Measurements from ENCODE around the gene DGKE.

DGKE gene

DNA sequence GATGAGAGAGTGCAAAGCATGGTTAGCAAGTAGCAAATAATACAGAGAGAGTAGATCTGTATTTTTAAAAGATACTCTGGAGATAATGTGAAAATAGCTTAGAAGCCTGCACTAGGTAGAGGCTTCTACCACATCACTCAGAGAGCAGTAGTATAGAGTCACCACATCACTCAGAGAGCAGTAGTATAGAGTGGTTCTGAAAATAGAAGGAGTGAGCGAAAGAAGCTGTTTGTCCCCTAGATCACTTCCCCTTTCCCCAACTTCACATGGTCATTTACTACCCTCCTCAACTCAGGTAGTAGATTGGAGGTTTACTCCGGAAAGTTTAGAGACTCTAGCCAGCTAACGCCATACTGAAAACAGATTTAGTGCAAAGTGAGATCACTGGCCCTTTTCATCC is 17.1 kb downstream of the DGKE start:
- FAIRE-seq: no peak

DNA sequence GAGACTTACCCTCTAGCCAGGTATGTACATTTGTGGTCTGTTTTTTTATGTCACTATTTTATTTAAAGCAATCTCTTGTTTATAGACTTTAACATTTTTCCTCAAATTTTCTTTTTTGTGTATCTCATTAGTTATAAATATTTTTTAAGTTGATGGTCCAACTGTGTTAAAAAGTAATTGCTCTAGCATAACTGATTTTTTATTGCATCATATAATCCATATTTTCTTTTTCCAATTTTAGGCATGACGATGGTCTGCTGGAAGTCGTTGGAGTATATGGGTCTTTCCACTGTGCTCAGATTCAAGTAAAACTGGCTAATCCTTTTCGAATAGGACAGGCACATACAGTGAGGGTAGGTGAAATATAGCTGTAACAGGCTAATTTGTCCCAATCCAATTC is 27.9 kb downstream of the DGKE start:
- FAIRE-seq: no peak

DNA sequence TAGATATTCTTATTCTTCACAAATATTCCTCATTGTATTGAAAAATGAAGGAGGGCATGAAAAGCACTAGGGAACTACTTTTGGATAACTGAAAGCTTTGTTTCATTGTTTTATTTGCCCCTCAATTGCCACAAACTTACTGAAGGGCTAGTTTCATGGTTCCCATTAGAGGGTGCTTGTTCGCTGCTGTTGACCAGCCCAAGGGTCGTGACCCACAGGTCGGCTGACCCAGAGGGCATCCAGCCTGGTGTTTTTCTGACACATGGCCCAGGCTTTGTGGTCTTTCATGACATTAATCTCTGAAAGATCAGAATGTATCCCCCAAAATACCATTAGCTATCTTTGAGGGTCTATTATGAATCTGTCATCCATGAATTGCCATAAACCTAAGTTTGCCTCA is 30.0 kb downstream of the DGKE start:
- FAIRE-seq: no peak

DNA sequence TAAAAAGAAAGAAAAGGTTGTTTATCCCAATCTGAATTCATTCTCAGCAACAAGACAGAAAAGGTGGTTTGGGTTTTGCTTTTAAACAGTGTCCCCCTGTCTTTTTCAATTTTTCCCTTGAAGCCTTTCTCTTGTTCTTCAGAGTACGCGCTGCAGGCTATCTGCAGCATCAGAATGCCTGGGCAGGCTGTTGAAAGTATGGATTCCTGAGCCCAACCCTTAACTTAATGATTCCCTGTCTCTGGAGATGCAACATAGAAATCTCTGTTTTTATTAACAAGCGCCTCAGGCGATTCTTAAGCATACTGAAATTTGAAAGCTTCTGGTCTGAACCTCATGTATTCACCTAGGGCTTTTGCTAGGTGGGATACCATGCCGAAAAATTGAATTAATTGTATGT is 32.1 kb downstream of the DGKE start:
- FAIRE-seq: no peak

DNA sequence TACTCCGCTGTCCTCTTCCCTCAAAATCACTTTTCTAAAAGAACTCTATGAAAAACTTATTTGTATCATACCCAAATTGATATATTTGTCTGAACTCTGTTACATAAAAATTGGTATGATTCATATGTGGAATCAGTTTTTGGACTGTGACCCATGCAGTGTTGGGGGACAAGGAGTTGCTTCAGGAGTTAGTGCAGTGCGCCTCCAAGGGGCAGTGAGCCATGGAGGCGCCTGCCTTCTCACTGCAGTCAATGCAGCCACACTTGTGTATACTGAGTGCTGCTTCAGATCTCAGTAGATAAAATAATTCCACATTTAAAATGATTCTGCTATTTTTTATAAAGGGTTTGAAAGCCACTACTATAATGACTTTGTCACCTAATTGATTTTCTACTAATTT is 32.5 kb downstream of the DGKE start:
- no peak for FAIRE-seq

DNA sequence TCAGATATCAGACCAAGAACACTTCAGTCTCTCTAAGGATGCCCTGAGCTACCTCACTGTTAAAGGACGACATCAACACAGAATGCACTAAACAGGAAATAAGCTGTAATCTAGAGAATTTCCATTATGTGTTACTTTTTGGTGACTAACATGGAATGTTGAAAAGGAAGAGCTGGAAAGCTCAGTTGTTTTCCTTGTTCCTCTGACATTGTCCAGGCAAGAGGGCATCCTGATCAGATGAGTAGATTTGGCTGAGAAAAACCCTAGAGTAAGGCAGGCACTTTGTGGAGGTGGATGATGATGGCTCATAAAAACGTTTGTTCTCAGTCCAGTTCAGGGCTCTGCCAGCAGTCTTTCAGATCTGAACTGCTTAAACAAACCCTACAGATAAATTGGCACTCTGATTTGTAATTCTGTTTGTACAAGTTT is 34.0 kb downstream of the DGKE start:
- no peak for FAIRE-seq

DNA sequence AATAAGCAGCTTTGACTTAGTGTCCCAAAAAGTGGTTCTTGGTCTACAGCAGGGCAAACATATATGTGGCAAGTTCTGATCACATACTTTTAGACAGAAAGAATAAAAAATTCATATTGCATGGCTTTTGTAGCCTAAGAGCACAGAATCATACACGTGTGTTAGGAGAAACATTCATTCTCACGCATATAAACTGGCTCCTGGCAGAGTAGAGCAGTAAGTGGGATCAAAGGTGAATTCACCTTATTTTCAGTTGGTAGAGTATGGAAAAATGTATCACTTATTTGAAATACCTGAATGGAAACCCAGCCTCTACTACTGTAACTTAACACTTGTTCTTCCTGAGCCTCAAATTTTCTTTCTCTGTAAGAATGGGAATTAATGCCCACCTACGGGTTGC is 34.8 kb downstream of the DGKE start:
- FAIRE-seq: no peak

DNA sequence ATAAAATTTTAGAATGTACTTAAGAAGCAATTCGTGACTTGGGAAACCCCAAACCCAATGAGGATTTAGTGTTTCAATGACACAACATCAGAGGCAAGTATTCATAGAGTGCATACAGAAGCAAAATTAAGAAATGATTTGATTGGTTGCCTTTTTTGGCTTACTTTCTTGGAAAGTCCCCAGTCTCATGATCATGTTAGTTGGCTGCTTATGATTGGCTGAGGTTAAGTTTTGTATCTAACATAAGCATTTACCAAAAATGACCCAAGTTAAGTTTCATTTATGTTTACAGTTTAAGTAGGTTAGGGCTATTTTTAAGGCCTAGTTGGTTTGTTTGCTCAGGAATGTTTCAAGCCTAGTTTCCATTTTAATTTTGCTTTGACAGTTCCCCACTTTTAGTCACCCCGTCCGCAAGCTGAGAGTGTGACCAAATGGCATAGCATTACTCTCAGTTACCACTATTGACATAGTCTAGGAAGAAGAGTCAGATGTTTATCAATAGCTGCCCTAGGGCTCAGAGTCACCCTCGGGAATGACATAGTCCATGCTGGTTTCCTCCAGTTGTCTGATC is 36.2 kb downstream of the DGKE start:
- no peak for FAIRE-seq

DNA sequence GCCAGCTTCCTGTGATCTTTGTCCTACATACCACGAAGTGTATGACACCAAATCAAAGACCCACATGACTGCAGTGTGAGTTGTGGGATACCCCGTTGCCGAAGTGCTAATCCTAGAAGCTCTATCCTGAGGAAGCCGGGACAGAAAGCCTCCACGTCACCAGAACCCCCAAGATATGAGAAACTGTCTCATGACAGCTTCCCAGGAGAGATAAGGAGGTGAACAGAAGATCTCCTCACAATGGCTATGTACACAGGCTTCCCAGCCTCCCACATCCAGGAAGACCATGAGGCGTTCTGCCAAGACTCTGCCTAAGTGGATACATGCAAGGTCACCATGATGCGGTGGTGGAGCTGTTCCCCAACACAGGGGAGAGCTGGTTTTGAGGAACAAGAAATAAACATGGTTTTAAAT is 42.8 kb downstream of the DGKE start:
- FAIRE-seq: no peak

DNA sequence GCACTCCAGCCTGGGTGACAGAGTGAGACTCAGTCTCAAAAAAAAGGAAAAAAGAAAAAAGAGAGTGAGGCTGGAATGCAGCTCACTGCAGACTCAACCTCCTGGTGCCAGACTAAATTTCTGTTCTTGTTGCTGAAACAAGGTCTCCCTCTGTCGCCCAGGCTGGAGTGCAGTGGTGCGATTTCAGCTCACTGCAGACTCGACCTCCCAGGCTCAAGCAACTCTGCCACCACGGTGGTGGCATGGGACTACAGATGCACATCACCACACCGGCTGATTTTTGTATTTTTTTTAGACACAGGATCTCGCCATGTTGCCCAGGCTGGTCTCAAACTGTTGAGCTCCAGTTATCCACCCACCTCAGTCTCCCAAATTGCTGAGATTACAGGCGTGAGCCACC is 45.3 kb downstream of the DGKE start:
- FAIRE-seq: no peak

DNA sequence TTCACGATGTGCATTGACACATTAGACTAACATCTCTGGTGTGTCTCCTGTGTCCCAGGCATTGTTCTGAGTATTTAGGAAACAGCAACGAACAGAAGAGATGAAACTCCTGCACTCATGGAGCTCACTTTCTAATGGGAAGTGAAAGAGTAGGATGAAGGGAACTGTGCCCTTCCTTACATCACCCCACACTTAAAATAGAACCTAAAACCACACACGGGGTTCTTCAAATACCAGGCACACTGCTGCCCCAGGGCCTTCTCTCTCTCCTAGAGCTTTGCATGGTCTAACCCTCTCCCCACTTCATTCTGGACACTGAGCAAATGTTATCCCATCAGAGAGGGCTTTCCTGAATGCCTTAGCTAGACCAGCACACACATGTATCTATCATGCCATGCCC is 46.2 kb downstream of the DGKE start:
- FAIRE-seq: no peak

DNA sequence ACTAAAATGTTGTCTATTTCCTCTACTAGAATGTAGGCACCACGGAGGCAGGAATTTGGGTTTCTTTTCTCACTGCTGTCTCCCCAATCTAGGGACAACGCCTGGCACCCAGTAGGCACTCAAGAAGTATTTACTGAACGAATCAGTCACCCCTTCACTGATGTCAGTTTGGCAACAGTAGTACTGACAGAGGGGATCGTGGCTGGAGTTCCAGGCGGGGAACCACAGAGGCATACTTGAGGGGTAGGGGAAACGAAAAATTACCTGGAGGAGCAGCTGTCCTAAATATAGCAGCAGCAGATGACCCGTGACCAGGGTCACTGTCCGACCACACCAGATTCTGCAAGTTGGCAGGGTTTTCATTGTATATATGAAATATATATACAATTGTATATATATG is 46.6 kb downstream of the DGKE start:
- FAIRE-seq: no peak

DNA sequence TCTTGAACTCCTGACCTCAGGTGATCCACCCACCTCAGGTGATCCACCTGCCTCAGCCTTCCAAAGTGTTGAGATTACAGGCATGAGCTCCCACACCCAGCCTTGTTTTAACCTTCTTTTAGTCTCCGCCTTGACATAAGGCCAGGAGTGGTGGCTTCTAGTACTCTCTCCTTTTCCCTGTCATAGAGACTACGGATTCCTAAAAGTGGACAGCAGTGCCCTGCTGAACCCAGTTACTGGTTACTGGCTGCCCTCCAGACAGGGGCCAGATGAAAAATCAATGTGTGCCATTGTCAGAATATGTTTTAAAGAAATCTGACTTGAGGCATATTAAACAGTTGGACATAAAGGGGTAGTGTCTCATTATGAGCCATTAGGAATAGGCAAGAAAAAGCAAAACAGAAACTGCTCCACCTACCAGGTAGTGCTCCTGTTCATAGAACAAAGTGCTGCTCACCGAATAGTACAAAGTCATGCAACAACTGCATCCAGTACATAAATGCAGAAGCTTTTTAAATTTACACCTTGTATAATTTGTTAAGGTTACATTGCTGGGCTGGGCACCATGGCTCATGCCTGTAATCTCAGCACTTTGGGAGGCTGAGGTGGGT is 47.8 kb downstream of the DGKE start:
- no peak for FAIRE-seq

DNA sequence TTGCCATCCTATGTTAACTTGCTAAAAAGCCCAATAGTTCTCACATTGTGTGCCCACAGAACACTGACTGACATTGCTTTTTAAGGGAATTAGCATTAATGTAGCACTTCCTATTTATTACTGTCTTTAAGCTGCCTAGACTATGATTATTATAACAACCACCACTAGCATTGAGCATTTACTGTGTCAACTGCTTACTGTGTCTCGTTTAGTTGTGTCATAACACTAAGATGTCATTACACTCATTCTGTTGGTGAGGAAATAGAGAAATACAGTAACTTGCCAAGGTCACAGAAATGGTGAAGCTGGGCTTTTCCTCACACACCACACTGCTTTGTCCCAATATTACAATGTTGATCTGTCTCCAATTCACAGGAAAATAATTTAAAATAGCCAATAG is 49.7 kb downstream of the DGKE start:
- FAIRE-seq: no peak

DNA sequence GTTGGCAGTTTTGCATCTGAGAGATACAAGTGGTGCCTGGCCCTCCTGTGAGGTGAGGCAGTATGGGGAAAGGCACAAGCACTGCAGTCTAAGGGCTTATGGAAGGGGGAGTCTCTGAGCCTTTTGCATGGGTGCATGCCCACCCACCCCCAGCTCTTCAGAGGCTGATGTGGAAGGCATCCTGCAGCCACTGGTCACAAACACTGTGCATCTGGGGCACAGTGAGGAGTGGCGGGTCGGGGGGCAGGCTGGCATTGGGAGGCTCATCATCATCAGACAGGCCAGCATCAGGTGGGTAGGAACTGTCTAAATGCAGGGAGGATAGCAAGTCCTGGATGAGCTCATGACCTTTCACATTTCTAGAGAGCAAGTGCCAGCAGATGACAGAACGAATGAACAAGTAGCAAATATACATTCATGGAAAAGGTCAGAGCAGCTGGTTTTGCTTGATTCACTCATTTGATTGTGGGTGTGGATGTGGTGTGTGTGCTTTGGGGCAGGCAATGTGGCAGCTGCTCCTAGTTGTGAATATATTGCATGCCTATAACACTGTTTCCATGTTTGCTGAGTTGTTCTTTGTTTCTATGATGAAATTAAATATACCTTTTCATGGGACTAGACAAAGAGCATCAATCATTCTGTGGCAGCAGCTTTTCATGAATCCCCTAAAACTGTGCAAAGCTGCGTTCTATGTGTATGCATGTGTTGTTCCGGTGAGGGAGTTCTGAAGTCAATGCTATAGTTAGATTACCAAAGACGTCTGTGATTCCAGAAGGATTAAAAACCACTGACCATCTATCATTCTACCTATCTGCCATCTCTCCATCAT is 50.7 kb downstream of the DGKE start:
- FAIRE-seq: no peak

DNA sequence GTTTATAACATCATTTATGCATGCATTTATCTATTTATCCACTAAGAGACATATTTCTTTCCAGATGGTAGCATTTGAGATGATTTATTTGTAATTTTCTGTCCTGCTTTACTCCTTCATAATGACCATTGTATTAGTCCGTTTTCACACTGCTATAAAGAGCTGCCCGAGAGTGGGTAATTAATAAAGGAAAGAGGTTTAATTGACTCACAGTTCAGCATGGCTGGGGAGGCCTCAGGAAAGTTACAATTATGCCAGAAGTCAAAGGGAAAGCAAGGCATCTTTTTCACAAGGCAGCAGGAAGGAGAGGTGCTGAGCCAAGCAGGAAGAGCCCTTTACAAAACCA is 51.3 kb downstream of the DGKE start:
- no peak for FAIRE-seq

DNA sequence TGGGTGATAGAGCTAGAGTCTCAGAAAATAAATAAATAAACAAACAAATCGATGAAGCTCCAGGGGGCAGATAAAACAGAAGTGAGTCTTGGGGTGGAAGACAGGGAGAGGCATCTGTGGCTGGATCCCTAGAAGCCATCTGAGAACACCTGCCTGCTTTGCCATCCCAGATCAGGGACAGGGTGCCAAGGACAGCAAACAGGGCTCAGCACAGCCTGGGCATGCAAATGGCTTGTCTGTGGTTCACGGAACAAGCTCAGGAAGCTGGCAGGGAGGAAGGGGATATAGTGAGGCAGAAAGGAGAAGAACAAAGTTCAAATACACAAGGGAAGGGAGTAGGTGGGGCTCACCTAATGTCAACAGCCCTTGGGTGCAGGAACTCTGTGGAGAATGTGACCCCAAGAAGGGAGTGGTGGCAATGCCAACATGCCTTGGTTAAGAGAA is 52.4 kb downstream of the DGKE start:
- FAIRE-seq: no peak

DNA sequence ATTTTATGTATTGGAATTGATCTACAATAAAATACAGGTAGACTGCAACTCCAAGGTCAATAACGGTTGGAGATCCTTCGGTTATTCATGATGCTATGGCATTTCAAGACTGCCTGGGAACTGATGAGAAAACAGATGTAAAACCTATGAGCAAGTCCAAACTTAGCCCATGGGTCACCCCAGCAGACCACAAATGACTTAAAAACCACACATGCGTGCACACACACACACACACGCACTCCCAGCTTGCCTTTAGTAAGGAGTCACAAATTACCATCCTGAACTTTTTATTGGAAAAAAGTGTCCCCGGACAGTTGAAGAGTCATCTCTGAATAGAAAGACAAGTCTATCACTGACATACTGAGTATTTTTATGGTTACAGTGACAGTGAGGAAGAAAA is 53.2 kb downstream of the DGKE start:
- no peak for FAIRE-seq

DNA sequence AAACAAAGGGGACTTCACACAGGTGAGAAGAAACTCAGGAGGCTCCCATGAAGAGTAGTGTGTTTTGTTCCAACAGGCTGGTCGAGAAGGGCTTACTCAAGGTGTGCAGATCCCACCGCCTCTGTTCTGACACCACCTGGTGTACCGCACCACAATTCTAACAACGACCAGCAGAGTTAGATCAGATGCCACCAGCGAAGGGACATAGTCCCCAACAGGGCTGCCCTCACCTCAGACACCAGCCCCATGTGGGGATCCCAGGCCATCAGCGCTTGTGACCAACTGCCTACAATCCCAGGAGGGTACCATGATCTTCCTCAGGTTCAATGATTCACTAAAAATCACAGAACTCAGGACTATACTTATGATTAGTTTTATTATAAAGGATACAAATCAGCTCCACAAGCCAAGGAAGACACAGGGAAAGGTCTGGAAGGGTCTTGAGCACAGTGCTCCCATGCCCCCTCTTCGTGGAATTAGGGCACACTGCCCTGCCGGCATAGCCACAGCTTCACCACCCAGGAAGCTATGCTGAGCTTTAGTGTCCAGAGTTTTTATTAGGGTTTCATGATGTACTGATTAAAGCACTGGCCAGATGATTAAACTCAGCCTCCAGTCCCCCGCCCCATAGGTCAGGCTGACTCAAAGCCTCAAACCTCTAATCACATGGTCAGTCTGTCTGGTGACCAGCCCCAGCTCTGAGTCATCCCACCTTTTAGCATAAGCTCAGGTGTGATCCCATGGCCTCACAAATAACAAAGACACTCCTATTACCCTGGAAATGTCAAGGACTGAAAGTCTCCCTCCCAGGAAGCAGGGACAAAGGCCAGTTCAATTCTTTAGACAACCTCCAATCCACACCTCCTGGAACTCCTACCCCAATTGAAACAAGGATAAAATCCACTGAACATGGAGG is 53.9 kb downstream of the DGKE start:
- no peak for FAIRE-seq

DNA sequence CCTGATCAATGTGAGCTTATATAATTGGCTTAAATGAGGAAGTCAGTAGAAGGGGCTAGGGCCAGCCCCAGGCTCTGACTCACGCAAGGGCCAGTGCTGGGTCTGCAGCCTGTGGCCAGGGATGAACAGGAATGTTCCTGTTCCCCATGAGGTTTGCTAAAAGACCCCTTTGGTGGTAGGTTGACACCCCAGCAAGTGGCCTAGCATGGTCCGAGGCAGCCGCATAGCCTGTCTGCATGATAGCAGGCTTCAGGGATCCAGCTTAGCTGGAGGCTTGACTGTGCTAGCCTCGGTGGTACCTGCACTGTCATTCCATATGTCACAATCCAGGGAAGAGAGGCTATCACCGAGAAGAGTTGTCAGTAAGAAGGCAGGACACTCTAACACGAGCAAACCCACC is 56.4 kb downstream of the DGKE start:
- no peak for FAIRE-seq

DNA sequence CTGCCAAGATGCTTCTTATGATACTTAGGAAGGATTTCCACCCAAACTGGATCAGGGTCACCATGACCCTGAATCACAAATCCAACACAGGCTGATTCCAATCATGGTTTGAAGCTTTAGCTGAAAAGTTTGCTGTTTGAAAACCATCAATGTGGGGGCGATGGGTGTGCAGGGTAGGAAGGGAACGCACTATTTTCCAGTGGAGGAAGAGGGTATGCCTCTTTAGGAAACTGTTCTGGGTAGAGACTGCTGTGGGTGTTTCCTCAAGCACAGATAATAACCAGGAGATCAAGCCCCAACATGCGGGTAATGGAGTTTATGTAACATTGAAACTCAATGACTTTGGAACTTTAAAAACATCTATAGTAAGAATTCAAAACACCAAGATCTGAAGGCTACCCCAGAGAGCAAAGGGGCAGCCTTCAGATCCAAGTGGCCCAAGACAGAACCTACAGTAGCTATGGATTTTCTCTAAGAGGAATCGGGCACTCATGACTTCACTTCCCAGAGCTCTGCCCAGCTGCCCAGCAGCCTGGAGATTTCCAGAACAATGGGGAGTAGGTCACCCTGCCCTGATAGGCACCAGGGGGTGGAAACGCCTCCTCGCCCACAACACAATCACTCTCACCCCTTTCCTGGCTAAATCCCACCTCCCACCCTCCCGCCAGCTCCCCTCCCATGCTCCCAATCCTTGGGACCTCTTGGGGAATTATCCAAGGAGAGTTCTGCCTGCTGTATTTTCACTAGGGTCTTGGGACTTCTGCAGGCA is 57.1 kb downstream of the DGKE start:
- no peak for FAIRE-seq

DNA sequence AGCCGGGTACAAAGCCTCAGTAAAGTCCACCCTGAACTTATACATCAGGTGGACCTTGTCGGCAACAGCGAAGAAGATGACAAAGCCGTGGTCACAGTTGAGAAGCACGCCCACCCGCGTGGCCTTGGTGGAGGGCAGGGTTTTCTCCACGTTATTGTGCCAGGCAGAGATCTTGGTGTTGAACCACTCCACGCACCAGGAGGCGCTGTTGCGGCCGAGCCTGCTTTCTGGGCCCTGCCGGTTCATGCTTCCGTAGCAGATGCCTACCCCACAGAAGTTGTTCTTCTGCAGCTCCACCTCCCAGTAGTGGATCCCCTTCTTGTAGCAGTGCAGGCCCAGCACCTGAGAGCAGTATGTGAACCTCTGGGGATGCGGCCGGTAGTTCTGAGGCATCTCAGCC is 57.8 kb downstream of the DGKE start:
- FAIRE-seq: no peak

DNA sequence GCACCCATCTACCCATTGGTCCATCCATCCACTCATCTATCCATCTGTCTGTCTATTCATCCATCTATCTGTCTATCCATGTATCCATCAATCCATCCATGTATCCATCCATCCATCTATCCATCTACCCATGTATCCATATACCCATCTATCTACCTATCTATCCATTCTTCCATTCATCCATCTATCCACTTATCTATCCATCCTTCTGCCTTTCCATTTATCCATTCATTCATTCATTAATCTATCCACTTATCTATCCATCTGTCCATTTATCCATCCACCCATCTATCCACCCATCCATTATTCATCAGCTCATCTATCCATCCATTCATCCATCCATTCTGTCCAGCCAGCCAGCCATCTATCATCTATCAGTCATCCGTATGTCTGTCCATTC is 58.4 kb downstream of the DGKE start:
- no peak for FAIRE-seq

Data from islet of Langerhans (tissue), 1 donor.